HG03175 (cell line): ENCODE results near the gene TTLL3.

ENCODE experiments used
- ATAC-seq: cut with Tn5 transposase; IDR thresholded peaks from one replicate; pipeline ENCODE4 v1.9.1; 2021; ENCODE audit warnings: mild to moderate bottlenecking, moderate library complexity; ENCODE audit not compliant: unreplicated experiment

The TTLL3 gene

DNA sequence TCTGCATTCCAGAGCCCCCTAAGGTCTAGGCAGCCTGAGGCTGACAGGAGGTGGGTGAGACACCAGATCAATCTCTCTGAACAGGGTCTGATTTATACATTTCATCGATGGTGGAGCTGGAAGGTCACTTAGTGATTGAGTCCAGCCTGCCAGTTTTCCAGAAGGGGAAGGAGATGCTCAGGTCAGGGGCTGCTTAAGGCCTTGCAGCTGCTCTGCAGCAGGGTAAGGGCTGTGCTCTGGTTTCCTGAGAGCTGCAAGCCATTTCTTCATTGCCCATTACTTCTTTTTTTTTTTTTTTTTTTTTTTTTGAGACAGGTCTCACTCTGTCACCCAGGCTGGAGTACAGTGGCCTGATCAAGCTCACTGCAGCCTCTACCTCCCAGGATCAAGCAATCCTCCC is 28.5 kb upstream of the TTLL3 start:
- no peak for ATAC-seq

DNA sequence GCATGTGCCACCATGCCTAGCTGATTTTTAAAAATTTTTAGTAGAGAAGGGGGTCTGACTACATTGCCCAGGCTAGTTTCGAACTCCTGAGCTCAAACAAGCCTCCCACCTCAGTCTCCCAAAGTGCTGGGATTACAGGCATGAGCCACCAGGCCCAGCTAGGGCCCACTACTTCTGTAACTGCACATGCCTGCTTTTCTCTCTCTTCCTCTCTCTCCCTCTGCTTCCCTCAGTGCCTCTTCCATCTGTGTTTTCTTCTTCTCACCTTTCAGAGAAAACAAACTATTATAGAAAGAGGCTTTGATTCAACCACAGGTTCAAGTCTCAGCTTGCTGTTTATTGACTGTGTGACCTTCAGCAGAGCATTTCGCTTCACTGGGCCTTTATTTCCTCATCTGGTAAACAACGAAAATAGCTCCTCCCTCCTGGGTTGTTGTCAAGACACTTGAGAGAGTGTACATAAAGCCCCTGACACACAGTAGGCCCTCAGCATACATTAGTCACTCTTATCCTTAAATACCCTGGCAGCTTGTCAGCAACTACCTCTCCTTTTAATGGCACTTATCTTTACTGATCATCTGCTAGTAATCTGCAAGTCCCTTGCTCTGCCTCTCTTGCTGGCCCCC is 28.0 kb upstream of the TTLL3 start:
- no peak for ATAC-seq

GRCh38 chr3:9782770-9783169 is 27.3 kb upstream of the TTLL3 start:
- ATAC-seq, result no peak

DNA sequence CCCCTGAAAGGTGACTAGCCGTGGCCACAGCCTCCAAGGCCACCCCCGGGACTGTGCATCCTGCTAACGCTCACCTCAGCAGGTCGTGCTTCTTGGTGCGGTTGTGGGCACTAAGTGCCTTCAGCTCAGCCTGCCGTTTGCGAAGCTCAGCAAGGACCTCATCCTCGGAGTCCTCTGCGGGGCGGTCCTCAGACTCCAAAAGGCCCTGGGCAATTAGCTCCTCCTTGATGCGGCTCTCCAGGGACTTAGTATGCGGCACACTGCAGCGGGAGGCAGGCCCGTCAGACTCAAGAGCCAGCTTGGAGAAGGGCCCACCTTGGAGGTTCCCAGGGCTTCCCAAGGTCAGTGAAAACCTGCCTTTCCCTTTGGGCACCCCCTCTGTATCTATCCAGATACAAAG is 26.1 kb upstream of the TTLL3 start:
- ATAC-seq, result no peak

GRCh38 chr3:9784965-9785364 is 25.1 kb upstream of the TTLL3 start:
- ATAC-seq, result no peak

- ATAC-seq, result no peak
These were observed 24.5 kb upstream of the TTLL3 start for GRCh38 chr3:9785602-9786001.

GRCh38 chr3:9786209-9786739 is 23.8 kb upstream of the TTLL3 start:
- no peak for ATAC-seq

- no peak for ATAC-seq
These were observed 23.0 kb upstream of the TTLL3 start for GRCh38 chr3:9786825-9787669.

- no peak for ATAC-seq
These were observed 22.3 kb upstream of the TTLL3 start for GRCh38 chr3:9787714-9788113.

- ATAC-seq, result no peak
These were observed 18.9 kb upstream of the TTLL3 start for GRCh38 chr3:9791127-9791526.

DNA sequence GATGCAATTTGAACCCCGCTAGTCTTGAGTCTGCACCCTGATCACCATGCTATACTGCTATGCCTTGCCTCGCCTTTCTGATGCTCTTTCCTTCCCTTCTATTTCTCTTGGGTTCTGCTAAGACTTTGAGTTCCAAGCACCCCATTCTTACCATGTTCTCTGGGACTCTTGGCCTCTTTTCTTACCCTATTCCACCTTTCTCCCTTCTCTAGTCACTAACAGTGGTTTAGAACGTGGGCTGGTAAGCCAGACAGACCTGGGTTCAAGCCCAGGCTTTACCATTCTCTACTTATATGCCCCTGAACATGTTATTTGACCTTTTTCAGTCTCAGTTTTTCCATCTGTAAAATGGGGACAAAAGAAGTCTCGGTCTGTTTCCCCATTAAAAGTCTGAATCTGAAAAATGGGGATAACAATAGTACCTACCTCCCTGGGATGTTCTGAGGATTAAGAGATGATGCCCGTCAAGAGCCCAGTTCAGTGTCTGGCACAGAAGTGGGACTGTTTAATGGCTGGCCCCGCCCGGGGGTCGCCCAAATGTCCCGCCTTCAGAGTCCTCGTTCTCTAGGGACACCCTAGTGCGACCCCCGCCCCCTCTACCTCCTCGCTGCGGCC is 18.2 kb upstream of the TTLL3 start:
- ATAC-seq, result no peak

DNA sequence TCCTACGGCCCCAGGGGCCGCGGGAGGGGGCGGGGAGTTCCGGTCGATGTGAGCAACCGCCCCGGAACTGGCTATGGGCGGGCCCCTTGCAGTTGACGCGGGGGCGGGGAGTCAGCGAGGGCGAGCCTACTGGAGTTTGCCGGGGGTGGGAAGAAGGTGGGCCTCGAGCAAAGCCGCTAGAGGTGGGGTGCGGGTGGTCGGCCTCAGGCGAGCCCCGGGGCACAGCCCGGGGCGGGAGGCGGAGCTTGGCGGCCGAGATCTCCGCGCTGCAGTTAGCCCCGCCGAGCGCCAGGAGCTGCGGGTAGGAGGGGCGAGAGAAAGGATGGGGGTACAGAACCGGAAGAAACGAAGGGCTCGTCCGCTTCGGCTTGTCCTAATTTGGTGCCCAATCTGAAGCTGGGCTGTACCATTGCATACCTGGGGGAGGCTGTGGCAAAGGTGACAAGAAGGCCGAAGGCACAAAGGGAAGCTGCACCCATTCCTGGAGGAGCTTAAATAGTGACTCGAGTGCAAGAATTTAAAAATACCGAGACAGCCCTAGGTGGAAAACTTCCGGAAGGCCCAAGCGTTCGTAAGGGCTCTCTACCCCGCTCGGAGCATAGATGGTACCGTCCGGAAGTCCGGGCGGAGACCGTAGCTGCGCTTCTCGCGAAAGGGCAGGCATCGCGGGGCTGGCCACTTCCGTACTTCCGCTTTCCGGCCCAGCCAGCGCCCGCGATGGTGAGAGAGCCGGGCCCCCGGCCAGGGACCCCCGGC is 17.5 kb upstream of the TTLL3 start, which contains the start of the genes ARPC4 and TADA3:
ARPC4 (plus strand) TSS at position 678 of the 756 bp plus-strand sequence; CDS start at position 718, 40 bp downstream.
TADA3 (minus strand) TSS at position 69 of the 756 bp plus-strand sequence. CDS start 1,007 bp downstream, outside the sequence.
- peak; percentile 84 for ATAC-seq

- ATAC-seq, result no peak
These were observed 16.8 kb upstream of the TTLL3 start for GRCh38 chr3:9793161-9793781.

- ATAC-seq, result no peak
These were observed 15.7 kb upstream of the TTLL3 start for GRCh38 chr3:9794400-9794799.

DNA sequence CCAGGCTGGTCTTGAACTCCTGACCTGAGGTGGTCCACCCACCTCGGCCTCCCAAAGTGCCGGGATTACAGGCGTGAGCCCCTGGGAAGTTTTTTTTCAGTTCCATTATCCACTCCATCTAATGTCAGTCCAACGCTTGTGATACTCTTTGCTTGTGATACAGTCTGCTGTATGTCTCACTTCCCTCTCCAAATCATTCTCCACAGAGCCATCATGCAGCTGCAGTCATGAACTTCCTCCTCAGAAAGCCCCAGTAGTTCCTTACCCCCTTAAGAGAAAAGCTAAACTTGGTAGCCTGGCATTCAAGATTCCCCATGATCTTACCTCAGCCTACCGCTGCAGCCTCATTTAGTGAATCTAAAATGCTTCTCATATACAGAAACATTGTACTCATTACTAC is 14.9 kb upstream of the TTLL3 start:
- no peak for ATAC-seq

DNA sequence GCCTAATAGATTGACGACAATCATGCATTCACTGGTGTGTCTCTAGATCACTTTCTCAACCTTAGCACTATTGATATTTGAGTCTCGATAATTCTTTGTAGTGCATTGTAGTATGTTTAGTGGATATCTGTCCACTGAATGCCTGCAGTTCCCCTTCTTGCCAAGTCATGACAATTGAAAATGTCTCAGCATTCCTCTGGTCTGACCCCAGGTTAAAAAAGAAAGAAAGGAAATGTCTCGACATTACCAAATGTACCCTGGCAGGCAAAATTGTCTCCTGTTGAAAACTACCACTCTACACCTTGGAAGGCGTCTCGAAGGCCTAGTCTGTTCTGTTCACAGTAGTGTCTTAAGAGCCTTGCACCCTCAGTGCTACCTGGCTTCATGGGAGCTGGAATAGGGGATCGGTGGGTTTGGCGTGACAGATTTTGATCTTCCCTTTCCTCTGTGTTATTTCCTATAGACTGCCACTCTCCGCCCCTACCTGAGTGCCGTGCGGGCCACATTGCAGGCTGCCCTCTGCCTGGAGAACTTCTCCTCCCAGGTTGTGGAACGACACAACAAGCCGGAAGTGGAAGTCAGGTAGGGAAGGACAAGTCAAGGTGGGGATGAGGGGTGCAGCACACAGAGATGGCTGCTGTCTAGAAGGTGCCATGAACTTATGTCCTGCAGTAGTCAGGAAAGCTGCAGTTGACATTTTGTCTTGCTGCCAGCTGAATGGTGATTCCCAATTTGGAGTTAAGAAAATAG is 12.7 kb upstream of the TTLL3 start:
- ATAC-seq, result no peak

- ATAC-seq, result no peak
These were observed 9.5 kb upstream of the TTLL3 start for GRCh38 chr3:9800529-9800928.

GRCh38 chr3:9803494-9803893 is 6.6 kb upstream of the TTLL3 start:
- ATAC-seq, result no peak

GRCh38 chr3:9804996-9805395 is 5.1 kb upstream of the TTLL3 start:
- ATAC-seq, result no peak

- no peak for ATAC-seq
These were observed 3.9 kb upstream of the TTLL3 start for GRCh38 chr3:9806137-9806536.
